ENCODE results near the gene TLCD3B.

DNA sequence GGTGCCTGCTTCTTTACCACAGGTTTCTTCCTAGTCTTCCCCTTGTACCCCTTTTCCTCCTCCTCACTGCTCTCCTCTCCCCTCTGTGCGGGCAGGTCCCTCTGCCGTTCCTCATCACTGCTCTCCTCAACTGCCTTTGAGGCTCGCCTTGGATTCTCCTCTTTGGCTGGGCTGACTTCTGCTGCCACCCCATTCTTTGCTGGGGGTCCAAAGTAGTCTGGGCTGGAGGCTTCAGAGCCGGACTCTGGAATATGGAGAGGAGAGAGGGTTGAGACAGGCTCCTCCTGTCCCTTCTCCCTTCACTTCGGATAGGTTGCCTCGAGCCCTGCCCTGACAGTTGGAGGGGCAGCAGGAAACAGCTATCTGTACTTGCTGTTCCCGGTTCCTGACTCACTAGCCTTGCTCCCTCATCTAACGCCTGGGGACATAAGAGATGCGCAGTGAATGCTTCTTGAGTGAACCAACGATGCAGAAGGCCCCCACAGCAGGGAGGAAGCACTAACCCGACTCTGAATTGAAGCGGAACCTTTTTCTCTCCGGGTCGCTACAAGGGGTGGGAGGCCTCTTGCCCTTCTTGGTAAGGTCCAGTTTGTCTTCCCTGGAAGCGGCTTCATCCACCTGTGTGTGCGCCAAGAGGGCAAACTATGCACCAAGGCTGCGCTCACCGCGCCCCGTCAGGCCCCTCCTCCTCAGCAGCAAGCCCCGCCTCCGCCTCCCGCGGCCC lies 36.3 kb downstream of the TLCD3B start:
- TF ChIP-seq EP300 (conservative IDR thresholded peaks at IDR 0.05; ENCODE audit: poor library complexity, severe bottlenecking) (no peak), TAF1 (IDR thresholded peaks at IDR 0.05; ENCODE audit: low read depth) (no peak), RAD21 (conservative IDR thresholded peaks at IDR 0.05) (no peak), MXI1 (conservative IDR thresholded peaks at IDR 0.05; ENCODE audit: poor library complexity, severe bottlenecking) (no peak), POLR2AphosphoS5 (IDR thresholded peaks at IDR 0.05) (no peak), EZH2 (IDR thresholded peaks at IDR 0.05; ENCODE audit: borderline replicate concordance, insufficient read depth, low read length, poor library complexity, severe bottlenecking) (no peak)
- TF ChIP-seq, protein P1, sequence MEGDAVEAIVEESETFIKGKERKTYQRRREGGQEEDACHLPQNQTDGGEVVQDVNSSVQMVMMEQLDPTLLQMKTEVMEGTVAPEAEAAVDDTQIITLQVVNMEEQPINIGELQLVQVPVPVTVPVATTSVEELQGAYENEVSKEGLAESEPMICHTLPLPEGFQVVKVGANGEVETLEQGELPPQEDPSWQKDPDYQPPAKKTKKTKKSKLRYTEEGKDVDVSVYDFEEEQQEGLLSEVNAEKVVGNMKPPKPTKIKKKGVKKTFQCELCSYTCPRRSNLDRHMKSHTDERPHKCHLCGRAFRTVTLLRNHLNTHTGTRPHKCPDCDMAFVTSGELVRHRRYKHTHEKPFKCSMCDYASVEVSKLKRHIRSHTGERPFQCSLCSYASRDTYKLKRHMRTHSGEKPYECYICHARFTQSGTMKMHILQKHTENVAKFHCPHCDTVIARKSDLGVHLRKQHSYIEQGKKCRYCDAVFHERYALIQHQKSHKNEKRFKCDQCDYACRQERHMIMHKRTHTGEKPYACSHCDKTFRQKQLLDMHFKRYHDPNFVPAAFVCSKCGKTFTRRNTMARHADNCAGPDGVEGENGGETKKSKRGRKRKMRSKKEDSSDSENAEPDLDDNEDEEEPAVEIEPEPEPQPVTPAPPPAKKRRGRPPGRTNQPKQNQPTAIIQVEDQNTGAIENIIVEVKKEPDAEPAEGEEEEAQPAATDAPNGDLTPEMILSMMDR (IDR thresholded peaks at IDR 0.05; ENCODE audit: poor library complexity, severe bottlenecking): no peak
- TF ChIP-seq, protein P2, sequence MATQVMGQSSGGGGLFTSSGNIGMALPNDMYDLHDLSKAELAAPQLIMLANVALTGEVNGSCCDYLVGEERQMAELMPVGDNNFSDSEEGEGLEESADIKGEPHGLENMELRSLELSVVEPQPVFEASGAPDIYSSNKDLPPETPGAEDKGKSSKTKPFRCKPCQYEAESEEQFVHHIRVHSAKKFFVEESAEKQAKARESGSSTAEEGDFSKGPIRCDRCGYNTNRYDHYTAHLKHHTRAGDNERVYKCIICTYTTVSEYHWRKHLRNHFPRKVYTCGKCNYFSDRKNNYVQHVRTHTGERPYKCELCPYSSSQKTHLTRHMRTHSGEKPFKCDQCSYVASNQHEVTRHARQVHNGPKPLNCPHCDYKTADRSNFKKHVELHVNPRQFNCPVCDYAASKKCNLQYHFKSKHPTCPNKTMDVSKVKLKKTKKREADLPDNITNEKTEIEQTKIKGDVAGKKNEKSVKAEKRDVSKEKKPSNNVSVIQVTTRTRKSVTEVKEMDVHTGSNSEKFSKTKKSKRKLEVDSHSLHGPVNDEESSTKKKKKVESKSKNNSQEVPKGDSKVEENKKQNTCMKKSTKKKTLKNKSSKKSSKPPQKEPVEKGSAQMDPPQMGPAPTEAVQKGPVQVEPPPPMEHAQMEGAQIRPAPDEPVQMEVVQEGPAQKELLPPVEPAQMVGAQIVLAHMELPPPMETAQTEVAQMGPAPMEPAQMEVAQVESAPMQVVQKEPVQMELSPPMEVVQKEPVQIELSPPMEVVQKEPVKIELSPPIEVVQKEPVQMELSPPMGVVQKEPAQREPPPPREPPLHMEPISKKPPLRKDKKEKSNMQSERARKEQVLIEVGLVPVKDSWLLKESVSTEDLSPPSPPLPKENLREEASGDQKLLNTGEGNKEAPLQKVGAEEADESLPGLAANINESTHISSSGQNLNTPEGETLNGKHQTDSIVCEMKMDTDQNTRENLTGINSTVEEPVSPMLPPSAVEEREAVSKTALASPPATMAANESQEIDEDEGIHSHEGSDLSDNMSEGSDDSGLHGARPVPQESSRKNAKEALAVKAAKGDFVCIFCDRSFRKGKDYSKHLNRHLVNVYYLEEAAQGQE (IDR thresholded peaks at IDR 0.05; ENCODE audit: borderline replicate concordance): no peak

All from neural cell (in vitro differentiated cells).